ENCODE measurements around the gene PKP1.
A peak's percentile ranks its signal among the peaks of the same experiment; 100 is the strongest.

PKP1 gene

DNA sequence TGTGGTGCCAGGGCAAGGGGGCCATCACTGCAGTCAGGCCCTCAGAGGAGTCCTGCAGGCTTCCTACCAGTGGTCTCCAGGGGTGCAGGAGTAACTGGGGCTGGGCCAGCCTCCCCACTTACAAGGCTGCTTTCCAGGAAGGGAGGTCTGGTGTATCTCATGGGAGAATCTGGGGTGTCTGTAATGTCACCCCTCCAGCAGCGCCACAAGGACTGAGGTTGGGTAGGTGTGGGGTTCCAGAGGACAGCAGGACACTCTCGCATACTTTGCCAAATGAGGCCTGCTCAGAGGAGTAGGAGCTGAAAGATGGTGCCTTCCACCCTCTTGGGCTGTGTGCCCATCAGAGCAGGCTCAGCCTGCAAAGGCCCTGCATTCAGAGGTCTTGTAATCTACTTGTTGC lies 47.2 kb downstream of the PKP1 start:
- no peak for DNase-seq

DNA sequence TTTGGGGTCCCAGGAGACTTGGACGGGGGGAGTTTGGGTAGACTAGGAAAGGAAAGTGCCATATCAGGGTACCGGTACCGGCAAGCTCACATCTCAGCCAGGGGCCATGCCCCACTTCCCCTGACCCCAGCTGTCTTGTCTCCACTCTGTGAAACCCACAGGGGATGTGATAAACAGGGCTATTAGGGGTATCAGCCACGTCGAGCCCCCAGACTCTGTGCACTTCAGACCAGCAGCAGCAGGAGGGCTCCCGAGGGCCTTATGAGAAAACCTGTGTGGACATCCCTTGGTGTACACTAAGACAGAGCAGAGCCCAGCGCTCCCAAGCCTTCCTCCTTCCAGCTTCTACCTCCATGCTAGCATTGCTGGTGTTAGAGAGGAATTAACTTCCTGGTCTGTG lies 47.9 kb downstream of the PKP1 start:
- no peak for DNase-seq

DNA sequence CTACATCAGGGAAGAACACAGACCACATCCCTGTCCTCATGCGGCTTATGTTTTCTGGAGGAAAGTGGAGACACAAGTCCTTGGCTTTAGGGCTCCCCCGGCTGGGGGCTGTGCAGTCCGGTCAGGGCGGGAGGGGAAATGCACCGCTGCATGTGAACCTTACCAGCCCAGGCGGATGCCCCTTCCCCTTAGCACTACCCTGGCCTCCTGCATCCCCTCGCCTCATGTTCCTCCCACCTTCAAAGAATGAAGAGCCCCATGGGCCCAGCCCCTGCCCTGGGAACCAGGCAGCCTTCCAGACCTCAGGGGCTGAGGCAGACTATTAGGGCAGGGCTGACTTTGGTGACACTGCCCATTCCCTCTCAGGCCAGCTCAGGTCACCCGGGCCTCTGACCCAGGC lies 48.7 kb downstream of the PKP1 start:
- DNase-seq = no peak

DNA sequence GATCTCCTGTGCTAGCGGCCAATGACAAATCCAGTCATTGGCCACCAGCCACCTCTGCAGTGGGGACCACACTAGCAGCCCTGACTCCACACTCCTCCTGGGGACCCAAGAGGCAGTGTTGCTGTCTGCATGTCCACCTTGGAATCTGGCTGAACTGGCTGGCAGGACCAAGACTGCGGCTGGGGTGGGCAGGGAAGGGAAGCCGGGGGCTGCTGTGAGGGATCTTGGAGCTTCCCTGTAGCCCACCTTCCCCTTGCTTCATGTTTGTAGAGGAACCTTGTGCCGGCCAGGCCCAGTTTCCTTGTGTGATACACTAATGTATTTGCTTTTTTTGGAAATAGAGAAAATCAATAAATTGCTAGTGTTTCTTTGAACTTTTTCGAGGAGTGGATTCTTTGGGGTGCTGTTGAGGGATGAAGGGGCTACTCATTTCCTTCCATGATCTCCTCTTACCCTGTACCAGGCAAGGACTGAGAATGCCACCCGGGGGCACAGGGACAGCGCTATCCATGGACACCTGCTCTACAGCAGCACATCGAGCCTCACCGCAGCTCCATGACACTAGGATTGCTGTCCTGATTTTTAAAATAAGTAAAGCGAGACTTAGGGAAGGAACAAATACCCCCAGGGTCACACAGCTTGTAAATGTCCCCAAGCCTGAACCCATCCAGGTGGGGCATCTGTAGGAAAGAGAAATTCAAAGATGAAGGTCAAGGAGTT lies 49.5 kb downstream of the PKP1 start:
- DNase-seq = no peak

DNA sequence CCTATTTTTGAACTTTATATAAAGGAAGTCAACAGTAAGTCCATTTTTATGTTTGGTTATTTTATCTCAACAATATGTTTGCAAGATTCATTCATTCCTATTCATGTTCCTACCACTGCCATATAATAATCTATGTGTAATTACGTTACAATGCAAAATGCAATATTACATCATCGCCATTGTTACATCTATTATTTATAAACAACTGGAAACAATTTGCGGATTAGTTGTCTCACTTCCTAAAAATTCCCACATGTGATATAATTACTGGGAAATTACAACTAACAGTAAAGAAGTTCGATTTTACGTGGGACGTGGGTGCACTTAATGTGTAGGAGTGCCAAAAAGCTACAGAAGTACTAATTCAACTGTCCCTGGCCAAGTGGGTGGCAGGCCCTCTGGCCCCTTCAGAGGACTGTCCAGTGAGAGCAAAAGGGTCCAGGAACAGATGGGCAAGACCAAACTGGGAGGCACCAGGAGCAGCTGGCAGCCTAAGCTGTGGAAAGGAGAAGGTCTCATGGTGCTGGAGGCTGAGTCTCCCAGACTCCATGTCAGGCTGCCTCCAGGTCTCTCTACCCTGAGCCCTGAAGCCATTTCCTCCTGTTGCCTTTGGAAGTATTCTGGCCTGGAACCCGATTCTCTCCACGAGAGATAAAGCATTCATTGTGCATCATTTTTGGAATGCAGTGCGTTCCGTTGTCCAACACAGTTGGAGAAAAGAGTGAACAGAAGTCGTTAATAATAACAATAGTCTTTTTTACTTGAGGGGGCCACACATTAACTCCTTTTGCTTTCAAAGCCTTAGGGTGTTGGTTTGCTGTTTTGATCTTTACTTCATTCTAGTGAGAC lies 51.2 kb downstream of the PKP1 start:
- DNase-seq = no peak

DNA sequence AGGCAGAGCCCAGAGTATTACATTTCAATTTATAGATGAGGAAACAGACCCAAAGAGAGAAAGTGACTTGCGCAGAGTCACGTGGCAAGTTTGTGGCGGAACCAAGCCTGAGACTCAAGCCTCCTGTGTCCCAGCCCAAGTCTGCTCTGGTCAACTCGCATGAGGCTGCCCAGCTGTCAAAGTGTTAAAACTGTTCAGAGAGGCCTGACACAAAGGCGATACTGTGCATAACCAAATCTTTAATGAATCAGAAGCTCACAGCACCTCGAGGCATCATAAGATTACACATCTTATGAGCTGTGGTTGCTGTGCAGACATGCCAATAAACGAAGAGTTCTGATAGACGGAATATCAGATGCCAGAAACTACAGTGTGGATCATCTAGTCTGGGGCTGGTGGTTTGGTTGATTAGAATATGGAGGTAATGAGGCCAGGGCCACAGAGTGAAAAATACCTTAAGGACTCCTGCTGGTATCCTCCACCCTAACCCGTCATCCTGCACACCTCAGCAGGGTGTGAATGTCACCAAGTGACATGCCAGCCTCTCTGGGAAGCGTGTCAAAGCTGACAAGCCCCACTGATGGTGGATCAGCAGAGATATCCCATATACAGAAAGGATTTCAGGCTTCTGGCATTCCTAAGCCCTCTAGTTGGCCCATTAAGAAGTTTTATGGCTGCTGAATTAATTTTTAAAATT lies 52.0 kb downstream of the PKP1 start:
- DNase-seq = no peak

DNA sequence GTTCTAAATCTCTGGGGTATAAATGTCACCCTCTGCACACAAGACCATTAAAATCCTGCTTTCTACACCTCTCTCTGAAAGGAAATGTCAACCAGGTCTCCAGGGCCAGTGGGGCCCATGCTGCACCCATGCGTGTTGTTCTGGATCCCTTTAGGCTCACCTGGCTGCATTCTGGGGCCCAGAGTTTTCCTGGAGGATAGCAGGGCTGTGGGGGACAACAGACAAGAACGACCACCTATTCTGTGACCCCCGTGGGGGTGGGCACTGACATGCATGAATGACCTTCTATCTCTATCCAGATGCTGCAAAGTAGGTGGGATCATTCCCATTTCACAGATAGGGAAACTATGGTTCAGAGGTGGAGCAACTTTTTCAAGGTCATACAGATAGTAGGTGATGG lies 52.6 kb downstream of the PKP1 start:
- no peak for DNase-seq

DNA sequence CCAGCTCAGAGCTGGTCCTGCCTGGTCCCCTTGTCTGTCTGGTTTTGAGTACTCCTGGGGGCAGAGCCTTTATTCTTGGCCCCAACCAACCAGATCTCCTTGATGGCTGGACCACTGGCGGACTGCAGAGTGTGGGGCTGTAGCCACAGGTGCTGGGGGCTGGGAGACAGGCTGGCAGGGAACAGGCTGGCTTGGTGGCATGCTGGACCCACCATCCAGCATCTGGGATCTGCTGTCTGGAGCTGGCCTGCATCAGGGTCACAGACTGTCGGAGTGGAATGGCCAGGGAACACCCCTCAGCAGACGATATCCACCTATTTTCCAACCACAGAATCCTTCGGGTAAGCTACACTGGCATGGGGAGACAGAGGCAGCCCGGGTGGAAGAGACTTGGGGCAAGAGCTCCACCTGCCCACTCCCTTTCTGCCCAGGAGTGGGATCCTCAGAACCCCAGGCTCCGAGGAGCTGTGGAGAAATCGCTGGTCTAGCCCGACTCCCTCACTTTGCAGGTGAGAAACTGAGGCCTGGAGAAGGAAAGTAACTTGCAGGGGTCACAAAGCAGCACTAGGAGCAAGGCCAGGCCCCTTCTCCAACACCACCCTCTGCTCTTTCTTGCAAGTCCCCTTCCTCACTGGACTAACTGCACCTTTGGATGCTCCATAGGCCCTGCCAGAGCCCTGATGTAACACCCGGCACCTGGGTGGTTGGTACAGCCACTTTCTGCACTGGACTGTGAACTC lies 53.6 kb downstream of the PKP1 start:
- no peak for DNase-seq

DNA sequence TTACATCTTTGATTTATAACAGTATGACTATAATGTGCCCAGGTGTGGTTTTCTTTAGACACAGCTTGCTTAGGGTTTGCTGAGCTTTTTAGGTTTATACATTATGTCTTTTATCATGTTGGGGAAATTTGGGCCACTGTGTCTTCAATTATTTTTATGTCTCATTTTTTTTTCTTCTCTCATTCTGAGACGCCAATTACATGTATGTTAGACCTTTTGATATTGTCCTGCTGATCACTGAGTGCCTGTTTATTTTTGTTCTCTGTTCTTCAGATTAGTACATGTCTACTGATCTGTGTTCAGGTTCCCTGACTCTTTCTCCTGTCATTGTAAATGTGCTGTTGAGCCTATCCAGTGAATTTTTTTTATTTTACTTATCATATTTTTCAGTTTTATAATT lies 58.1 kb downstream of the PKP1 start:
- DNase-seq = no peak

DNA sequence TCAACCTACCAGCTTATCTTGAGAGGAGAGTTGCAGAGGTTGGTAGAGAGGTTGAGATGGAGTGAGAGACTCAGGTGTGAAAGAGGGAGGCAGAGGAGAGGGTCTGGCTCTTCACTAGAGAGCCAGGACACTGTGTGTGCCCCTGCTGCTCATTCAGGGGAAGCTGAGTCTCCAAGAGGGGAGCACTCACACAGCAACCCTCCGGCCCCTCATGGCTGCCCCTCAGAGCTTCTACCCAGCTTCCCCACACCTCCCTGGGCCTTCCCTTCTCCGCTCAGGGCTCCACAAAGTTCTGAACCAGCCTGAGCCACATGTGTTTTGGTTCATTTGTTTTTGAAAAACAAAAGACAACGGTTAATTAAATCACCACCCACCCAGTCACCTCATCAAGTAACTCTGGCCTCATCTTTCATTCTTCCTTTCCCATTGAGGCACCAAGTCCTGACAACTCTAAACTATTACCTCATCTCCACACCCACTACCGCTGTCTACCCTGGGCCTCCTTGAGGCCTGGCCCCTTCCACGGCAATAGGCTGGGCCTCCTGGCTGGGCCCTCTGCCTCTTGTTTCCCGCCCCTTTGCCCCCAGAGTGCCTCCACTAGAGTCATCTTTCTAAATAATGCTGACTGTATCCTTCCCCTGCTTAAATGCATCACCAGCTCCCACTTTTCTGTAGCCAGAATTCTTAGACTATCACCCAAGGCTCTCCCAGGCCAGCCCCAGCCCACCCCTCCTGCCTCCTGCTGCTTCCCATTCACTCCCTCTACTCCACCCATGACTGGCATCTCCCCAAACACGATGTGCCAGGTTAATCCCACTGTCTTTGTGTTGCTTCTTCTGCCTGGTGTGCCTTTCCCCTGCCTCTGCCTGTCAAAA lies 61.1 kb downstream of the PKP1 start:
- DNase-seq = no peak

DNA sequence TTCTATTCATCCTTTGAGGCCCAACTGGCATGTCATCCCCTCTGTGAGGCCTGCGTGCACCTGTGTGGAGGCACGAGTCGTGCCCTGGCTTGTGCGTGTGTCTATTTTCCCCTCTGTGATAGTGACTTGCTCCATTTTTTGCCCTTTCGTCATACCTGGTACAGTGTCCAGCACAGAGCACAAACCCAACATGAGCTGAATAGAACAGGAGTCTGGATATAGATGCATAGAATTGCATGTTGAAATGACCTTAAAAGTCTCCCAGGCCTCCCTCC lies 61.7 kb downstream of the PKP1 start:
- DNase-seq = no peak

DNA sequence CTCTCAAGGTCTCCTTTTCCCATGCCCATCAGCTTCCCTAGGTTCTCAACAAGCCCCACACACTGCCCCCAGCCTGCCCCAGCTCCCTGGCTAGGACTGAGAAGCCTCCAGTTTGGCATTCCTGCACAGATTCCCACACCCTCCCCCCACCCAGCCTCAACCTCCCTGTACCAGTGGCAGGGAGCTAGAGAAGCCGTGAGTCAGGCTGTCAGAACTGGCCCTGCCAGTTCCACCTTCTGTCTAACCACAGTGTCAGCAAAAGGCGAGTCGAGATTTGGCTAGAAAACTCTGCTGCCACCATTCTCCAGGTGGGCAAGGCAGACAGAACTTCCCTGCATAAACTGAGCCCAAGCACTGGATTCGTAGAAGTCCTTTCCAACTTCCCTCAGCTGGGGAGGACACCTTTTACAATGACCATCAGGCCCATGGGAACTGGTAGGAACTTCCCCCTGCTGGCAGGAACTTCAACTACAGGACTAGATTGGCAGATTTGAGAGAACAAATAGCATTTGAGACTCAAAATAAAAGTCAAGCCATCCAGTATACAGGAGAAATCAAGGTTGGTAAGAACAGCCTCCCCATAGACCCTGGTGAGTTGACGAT lies 63.1 kb downstream of the PKP1 start:
- DNase-seq = peak; percentile 63

DNA sequence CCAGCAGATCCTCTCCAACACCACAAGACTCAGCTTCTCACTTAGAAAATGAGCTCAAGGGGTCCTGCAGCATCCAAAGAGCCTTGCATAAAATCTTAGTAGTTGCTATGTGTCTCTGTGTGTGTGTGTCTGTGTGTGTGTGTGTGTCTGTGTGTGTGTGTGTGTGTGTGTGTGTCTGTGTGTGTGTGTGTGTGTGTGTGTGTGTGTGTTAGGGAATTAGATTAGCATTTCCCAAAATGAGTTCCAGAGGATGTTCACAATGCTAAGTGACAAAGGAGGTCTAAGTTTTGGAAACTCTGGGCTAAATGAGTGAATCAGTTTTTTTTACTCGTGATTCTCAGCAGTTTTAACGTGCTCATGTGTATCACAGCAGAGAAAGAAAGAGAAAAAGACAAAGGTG lies 63.7 kb downstream of the PKP1 start:
- DNase-seq = no peak

DNA sequence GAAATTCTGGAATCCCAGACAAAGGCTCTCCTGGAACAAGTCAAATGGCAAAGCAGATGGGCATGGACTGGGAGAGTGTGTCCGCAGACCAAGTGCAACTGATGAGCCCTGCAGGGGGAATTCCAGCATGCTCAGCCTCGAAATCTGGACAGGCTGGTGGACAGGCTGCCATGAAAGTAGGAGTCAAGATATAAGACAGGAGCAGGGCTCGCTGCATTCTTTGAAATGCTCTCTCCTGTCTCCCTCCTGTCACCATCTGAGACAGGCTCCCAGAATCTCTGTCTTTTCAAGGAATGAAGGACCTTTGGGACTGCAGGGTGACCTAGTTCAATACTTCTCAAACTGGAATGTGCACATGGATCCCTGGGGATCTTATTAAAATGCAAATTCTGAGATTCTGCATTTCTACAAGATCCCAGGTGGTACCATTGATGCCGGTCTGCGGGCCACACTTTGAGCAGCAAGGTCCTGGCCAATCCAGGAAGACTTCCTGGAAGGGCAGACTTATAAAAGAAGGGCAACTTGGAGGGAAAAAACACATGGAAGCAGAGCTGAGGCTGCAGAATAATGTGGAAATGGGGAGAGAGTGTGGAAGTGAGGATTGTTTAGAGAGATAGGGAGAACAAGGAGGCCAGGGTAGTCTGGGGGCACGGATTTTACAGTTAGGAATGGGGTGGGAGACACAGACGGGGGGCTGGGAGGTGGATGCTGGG lies 64.3 kb downstream of the PKP1 start:
- DNase-seq = no peak

DNA sequence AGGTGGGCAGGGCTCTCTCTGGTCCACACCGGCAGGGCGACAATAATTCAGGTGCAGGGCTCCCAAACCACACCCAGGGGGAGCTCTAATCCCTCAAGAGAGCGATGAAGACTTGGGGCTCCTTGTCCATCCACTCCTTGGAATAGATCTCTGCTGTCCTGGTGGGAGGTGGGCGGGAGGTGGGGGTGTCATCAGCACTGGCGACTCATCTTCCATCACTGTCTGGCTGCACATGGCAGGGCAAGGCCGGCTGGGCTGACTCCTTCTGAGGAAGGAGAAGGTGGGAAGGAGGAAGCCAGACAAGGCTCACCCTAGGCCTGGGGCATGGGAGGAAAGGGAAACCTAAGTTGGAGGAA lies 64.9 kb downstream of the PKP1 start:
- DNase-seq = peak; percentile 56

DNA sequence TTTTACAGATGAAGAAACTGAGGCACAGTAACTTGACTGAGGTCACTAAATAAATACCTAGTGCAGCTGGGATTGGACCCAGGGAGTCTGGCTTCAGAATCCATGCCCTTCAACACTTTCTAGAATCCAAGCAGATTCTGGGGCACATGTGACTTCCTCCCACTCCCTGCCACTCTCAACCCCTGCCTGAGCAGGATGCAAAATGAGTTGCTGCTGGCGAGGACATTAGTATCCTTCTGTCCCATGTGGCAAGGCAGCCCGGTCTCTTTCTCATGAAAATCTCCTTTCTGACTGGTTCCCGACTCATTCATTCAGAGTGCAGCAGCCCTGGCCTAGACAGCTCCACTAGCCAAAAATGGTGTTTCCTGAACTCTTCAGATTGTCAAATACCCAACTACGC lies 65.8 kb downstream of the PKP1 start:
- DNase-seq = no peak

DNA sequence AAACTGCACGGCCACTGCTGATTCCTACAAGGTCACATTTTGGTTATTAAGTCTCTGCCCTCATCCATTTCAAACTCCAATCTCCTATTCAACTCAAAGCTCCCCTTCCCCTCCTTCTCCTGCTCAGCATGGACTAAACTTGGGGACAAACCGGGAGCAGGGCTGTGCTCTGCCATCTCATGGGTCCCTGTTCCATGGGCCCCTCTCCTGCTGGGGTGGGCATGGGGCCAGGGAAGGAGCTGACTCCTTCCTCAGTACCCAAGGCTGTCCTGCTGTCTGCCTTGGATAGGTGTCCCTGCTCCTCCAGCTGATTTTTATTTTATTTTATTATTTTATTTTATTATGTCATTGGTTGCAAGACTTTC lies 67.0 kb downstream of the PKP1 start:
- no peak for DNase-seq

DNA sequence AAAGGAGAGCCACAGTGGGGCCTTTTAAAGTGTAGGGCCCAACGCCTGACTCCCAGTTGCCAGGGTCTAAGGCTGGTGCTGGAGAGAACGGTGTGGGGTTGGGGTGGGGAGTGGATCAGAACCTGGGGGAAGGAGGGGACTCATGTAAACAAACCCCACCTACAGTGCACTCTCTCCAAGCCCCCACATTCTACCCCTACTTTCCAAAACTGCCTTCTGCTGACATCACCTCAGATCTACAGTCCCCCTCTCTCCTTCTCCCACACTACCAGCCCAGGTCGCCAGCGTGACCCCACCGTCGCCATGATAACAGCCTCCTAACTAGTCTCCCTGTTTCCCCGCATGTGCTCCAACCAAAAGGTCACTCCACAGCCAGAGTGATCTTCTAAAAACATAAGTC lies 67.6 kb downstream of the PKP1 start:
- no peak for DNase-seq

DNA sequence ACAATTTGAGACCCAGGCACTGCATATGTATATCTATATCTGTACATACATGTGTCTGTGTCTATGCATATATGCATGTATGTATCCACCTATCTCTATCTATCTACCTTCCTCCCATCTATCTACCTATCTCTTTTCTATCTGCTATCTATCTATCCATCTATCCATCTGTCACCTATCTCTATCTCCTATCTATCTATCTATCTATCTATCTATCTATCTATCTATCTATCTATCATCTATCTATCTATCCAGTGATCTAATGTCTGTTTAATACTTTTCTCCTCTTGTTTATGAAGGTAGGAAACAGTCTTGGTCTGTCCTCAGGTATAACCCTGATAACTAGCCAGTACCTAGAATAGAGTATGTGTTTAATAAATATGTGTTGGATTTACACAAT lies 68.3 kb downstream of the PKP1 start:
- no peak for DNase-seq

DNA sequence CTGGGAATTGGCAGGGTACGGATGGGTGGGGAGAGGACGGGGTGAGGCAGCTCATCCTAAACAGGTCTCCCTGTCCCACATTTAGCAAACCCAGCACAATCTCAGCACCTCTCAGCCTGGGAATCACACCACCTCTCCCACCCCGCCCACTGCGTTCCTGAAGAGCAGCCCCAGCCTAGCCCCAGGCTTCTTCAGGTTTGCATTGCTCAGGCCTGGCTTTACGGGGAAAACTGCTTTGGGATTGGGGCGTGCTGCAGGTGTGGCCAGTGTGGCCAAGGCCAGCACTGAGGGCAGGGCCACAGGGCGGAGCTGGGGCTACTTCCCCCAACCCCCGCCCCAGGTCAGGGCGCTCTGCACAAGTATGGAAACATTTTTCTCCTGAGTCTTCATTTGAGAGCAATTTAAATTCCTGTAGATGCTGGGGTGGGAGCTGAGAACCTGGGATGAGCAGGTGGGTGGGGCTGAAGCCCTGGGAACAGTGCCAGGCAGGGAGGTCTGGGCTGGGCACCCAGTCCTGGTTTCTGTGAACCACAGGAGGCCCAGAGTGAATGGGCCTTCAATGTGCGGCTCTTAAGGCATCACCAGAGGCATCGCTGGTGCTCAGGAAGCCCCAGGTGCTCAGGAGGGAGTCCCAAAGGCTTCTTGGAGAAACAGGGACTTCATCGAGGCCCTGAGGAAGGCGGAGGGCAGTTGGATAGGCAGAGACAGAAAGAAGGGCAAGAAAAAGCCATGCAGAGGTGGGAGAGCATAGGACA lies 70.1 kb downstream of the PKP1 start:
- no peak for DNase-seq
